K562 (cell line): Measurements from ENCODE around the gene F11R. TPM values are rescaled to one million over a fixed set of nuclear protein-coding genes. Genes with fewer than 3 reads are reported as not detected.

Experiments used
- ATAC-seq: fragments of 200-7000 bp; cut with Tn5 transposase; 3 replicates; pipeline ENCODE4 v1.9.1; 2020; ENCODE audit warnings: moderate library complexity
- BruUV-seq: library from RNA; stranded (reverse); fragments of 400-500 nt; replicated peaks from 2 replicates; lab custom pipeline; 2021; lab: Mats Ljungman, UMichigan
- CTCF ChIA-PET: fragments of 300-600 bp; formaldehyde crosslinking; extraction: SDS; loops from one replicate; lab custom pipeline; 2021; ENCODE audit warnings: low intra/inter-chr PET ratio; lab: Yijun Ruan, JAX
- POLR2A ChIA-PET: fragments of 300-600, 350-650 bp; sonication (Branson Sonifier 250); formaldehyde crosslinking; extraction: SDS; loops from one replicate; lab custom pipeline; 2021; ENCODE audit warnings: antibody characterized with exemption, inconsistent platforms; lab: Yijun Ruan, JAX
- DNase-seq, 4 experiments: peaks; one replicate each; pipeline versions ENCODE4 v3.0.0 to v3.0.0-alpha.2; 2011 to 2018; ENCODE audit warnings: low spot score in 3 of 4, mixed read lengths in 3 of 4; ENCODE audit errors: extremely low read depth in 1 of 4
- FAIRE-seq: peaks from 2 replicates; lab custom pipeline; 2011; peaks lifted over from hg19 to GRCh38; lab: Jason Lieb, UNC
- H2AFZ ChIP-seq: 2 replicates; pipeline ENCODE4 v1.6.0; 2011; ENCODE audit warnings: low read depth, low read length, control low read depth, inconsistent platforms
- H3K27ac ChIP-seq: fragments of 200-600 bp; 3 replicates; pipeline ENCODE4 v1.8.0; 2011; ENCODE audit warnings: low read depth, mild to moderate bottlenecking, control low read depth, inconsistent platforms, low read length, moderate library complexity, mixed read lengths; ENCODE audit errors: extremely low read depth
- H3K27me3 ChIP-seq, 2 experiments: fragments of 300-600 bp in 1 of 2; 2 replicates in 1 of 2; 3 replicates in 1 of 2; pipeline versions ENCODE4 v1.6.0 to v1.8.0; 2011; ENCODE audit warnings: inconsistent platforms in 2 of 2, low read length in 2 of 2, mild to moderate bottlenecking in 1 of 2, mixed read lengths in 1 of 2, moderate library complexity in 1 of 2; ENCODE audit not compliant: control insufficient read depth in 2 of 2, insufficient read depth in 2 of 2
- H3K36me3 ChIP-seq: fragments of 300-600 bp; 3 replicates; pipeline ENCODE4 v1.8.0; 2011; ENCODE audit warnings: mild to moderate bottlenecking, low read length, inconsistent platforms; ENCODE audit not compliant: control insufficient read depth, insufficient read depth
- H3K4me1 ChIP-seq, 2 experiments: fragments of 200-600 bp in 1 of 2; replicated peaks in 1 of 2; 2 replicates in 1 of 2; 3 replicates in 1 of 2; pipeline versions ENCODE4 v1.5.1 to v1.8.0; 2011; ENCODE audit warnings: inconsistent platforms in 2 of 2, low read length in 2 of 2, mild to moderate bottlenecking in 1 of 2, mixed read lengths in 1 of 2, moderate library complexity in 1 of 2; ENCODE audit not compliant: control insufficient read depth in 2 of 2, insufficient read depth in 2 of 2
- H3K4me2 ChIP-seq: 2 replicates; pipeline ENCODE4 v1.6.1; 2011; ENCODE audit warnings: low read length, control low read depth, inconsistent platforms, mixed read lengths; ENCODE audit not compliant: insufficient read depth
- H3K4me3 ChIP-seq: fragments of 200-600 bp; sonication (generic), shearing (Covaris generic); 2 replicates; pipeline ENCODE4 v1.5.1; 2016; ENCODE audit warnings: control low read depth, inconsistent platforms
- H3K79me2 ChIP-seq: fragments of 200-600 bp; 3 replicates; pipeline ENCODE4 v1.8.0; 2011; ENCODE audit warnings: low read length, inconsistent platforms; ENCODE audit not compliant: control insufficient read depth, insufficient read depth
- H3K9ac ChIP-seq, 2 experiments: 2 replicates each; pipeline versions ENCODE4 v1.6.0 to v1.6.1; 2011; ENCODE audit warnings: low read depth in 2 of 2, low read length in 2 of 2, control low read depth in 1 of 2, inconsistent platforms in 1 of 2, mild to moderate bottlenecking in 1 of 2, mixed read lengths in 1 of 2; ENCODE audit not compliant: insufficient read depth in 1 of 2
- H3K9me1 ChIP-seq: one replicate; pipeline ENCODE4 v1.6.0; 2011; ENCODE audit warnings: inconsistent platforms, mild to moderate bottlenecking, low read length, moderate library complexity; ENCODE audit not compliant: control insufficient read depth, insufficient read depth
- H3K9me3 ChIP-seq: replicated peaks from 2 replicates; pipeline ENCODE4 v1.5.1; 2011; ENCODE audit warnings: low read depth, low read length, inconsistent platforms; ENCODE audit not compliant: control insufficient read depth, insufficient read depth
- H4K20me1 ChIP-seq: replicated peaks from 2 replicates; pipeline ENCODE4 v1.6.1; 2011; ENCODE audit warnings: low read length, inconsistent platforms, mixed read lengths; ENCODE audit not compliant: control insufficient read depth, insufficient read depth
- BHLHE40 ChIP-seq: IDR thresholded peaks from 2 replicates; pipeline ENCODE4 v1.6.1; 2011; ENCODE audit warnings: low read length, improper control_type of control experiment
- BRCA1 ChIP-seq, 2 experiments: fragments of 450-650 bp in 1 of 2; sonication (generic) in 1 of 2; formaldehyde crosslinking in 1 of 2; IDR thresholded peaks; 2 replicates each; pipeline versions ENCODE4 v1.5.0 to v1.6.1; 2017 to 2020; ENCODE audit warnings: mild to moderate bottlenecking in 1 of 2, missing genetic modification reagents in 1 of 2
- HLTF ChIP-seq: fragments of 450-650 bp; IDR thresholded peaks from 2 replicates; pipeline ENCODE4 v1.6.1; 2016
- MYC ChIP-seq, 2 experiments: fragments of 250-450 bp in 1 of 2; sonication (Bioruptor Pico) in 1 of 2; IDR thresholded peaks; 2 replicates each; pipeline versions ENCODE4 v1.5.1 to v1.6.1; 2012 to 2021; ENCODE audit warnings: low read depth in 2 of 2, borderline replicate concordance in 1 of 2, improper control_type of control experiment in 1 of 2, low read length in 1 of 2, mild to moderate bottlenecking in 1 of 2, moderate library complexity in 1 of 2
- RBM34 ChIP-seq: fragments of 200-400 bp; formaldehyde crosslinking; IDR thresholded peaks from 2 replicates; pipeline ENCODE4 v1.6.1; 2018; ENCODE audit warnings: low read length, borderline replicate concordance; ENCODE audit not compliant: insufficient read depth
- STAG1 ChIP-seq: sonication (generic); formaldehyde crosslinking; IDR thresholded peaks from 2 replicates; pipeline ENCODE4 v1.5.0; 2020; ENCODE audit warnings: missing genetic modification reagents, borderline replicate concordance
- TBP ChIP-seq: optimal IDR thresholded peaks from 2 replicates; pipeline ENCODE3; 2011; ENCODE audit warnings: low read depth, low read length, improper control_type of control experiment
- ZNF165 ChIP-seq: fragments of 250-450 bp; sonication (Bioruptor Pico); IDR thresholded peaks from 2 replicates; pipeline ENCODE4 v1.4.0; 2020; ENCODE audit warnings: borderline replicate concordance
- ZNF217 ChIP-seq: sonication (generic); formaldehyde crosslinking; IDR thresholded peaks from 2 replicates; pipeline ENCODE4 v1.8.0; 2022; ENCODE audit warnings: mild to moderate bottlenecking, missing genetic modification reagents
- WGBS: fragments of 100-300 bp; shearing (Covaris generic); methylation state at CpG from one replicate; pipeline ENCODE4 v1.1.6; 2016; ENCODE audit warnings: low coverage, mixed read lengths; ENCODE audit not compliant: insufficient coverage; ENCODE audit errors: missing lambda C conversion rate; 5-methylcytosine and 5-hydroxymethylcytosine counted together
- in situ Hi-C: fragments of 300-500 bp; cut with MboI; formaldehyde crosslinking; loops from 4 replicates; pipeline ENCODE4 v1.15.0; 2018; ENCODE audit warnings: inconsistent platforms, mixed read lengths
- intact Hi-C: fragments of 100-400 bp; cut with micrococcal nuclease; formaldehyde crosslinking; loops from 2 replicates; pipeline ENCODE4 v1.14.2; 2022
- polyA plus RNA-seq, 8 experiments: library from polyadenylated mRNA; depleted of rRNA in 4 of 8; stranded (reverse) in 5 of 8; unstranded in 3 of 8; fragments of >200 nt; fragmentation: Nextera tagmentation in 2 of 8; fragmentation: Illumina TruSeq in 1 of 8; extraction: Ambion mirVana in 2 of 8; extraction: Trizol in 1 of 8; gene quantifications; 2 replicates each; pipeline versions ENCODE4 v1.2.1 to v1.2.3, GENCODE V29; 2011 to 2014; ENCODE audit warnings: inconsistent platforms in 1 of 8, missing spikeins in 1 of 8
- total RNA-seq, 7 experiments: library from RNA; depleted of rRNA in 6 of 7; stranded (reverse); fragments of >200 nt in 6 of 7; fragmentation: Illumina TruSeq in 2 of 7; extraction: Trizol in 2 of 7; gene quantifications; 2 replicates each; pipeline versions ENCODE4 v1.2.1 to v1.2.3, GENCODE V29; 2011 to 2021; ENCODE audit warnings: low replicate concordance in 1 of 7
- TF ChIP-seq, protein P1 (sequence below): fragments of 450-650 bp; conservative IDR thresholded peaks from 2 replicates; pipeline ENCODE4 v1.6.1; 2016; ENCODE audit warnings: missing genetic modification characterization, low read depth, mild to moderate bottlenecking, missing compliant biosample characterization, moderate library complexity
- TF ChIP-seq, protein P2 (sequence below): fragments of 450-650 bp; IDR thresholded peaks from 2 replicates; pipeline ENCODE4 v1.6.1; 2016
- TF ChIP-seq, protein P3 (sequence below): sonication (generic); formaldehyde crosslinking; IDR thresholded peaks from 2 replicates; pipeline ENCODE4 v1.8.1; 2023; ENCODE audit warnings: mild to moderate bottlenecking, missing genetic modification reagents, moderate library complexity
- TF ChIP-seq, protein P4 (sequence below): fragments of 250-450 bp; sonication (Bioruptor Pico); IDR thresholded peaks from 2 replicates; pipeline ENCODE4 v1.5.0; 2021
- TF ChIP-seq, protein P5 (sequence below): fragments of 450-650 bp; IDR thresholded peaks from 2 replicates; pipeline ENCODE4 v1.6.1; 2017; ENCODE audit warnings: antibody characterized with exemption

The F11R gene
- total and polyA plus RNA-seq, 9 of the 15 experiments (the other 6 are each of a cell fraction or from before 2014, with no cell fraction given) = 27.4 to 187 (median 52.5) TPM

DNA sequence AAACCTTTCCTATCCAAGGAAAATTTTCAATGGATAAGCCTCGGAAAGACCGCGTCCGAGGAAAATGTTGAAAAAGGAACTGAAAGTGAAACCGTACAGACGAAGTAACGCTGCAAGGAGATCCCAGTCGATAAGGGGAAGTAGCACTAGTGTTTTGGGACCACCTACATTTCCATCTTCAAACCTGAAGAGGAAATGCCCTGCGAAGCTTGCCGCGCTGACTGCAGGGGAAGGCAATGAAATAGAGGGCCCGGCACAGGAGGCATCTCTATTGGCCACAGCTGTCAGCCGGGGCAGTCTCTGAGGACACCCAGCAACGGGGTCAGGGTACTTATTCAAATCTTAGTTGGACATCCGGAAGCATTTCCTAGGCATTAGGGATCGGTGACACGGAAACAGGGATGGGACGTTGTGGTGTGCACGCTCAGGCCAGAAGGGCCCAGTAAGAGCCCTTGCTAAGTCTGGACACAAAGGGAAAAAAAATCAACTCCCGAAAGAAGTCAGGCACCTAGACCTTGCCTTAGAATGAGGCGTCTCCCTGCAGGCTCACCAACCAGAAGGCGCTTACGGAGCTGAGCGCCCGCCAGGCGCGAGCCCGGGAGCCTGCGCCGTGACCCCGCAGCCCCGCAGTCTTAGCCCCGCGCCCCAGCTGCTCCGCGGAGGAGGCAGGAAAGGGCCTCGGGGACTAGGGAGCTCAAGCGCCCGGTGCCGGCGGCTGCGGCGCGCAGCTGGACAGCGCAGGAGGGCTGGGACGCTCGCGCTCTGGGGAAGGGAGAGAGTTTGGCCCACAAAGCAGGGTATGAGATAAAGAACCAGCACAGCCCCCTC, 24.2 kb upstream of the F11R start:
- CTCF ChIA-PET = no interaction called here
- Histone ChIP-seq H3K36me3 (peaks cover 32% of the 10 kb centered on the region), H3K27ac (peak overlapping the region; percentile 95), H3K27me3 (no peaks in the 10 kb centered on the region), H3K4me1 (peaks cover 10 to 12% of the 10 kb centered on the region in 2 experiments; a peak in 3 of 5 replicates), H3K79me2 (peaks cover 27% of the 10 kb centered on the region), H3K4me3 (peak overlapping the region; percentile 75), H3K9ac (peak overlapping the region; percentile 87 to 95), H3K9me3 (no peaks in the 10 kb centered on the region; the same call in 1 of the 2 replicates), H3K4me2 (peak overlapping the region; percentile 95), H2AFZ (peak overlapping the region; percentile 97), H3K9me1 (no peaks in the 10 kb centered on the region), H4K20me1 (no peaks in the 10 kb centered on the region)
- FAIRE-seq (peak; percentile 88), ATAC-seq (peak; percentile 77), DNase-seq (peak; percentile 73 to 77 (median 74))
- intact Hi-C loops (loop anchor here (1.0 to 2.0 kb wide), 3 partner anchors 31 to 55 kb away; no protein-coding TSS in a partner anchor), in situ Hi-C loops (no loop called here)
- BruUV-seq = TSS peak; percentile 81
- POLR2A ChIA-PET = interaction anchor here (0.6 to 4.1 kb wide), 20 partner anchors 9 to 192 kb away, joined by 3 to 19 read pairs (median 5); partner anchors contain the start of genes ARHGAP30, DEDD, F11R and UFC1
- WGBS = under 1% methylated on average over 48 of the region's 48 CpGs
- TF ChIP-seq, protein P1, sequence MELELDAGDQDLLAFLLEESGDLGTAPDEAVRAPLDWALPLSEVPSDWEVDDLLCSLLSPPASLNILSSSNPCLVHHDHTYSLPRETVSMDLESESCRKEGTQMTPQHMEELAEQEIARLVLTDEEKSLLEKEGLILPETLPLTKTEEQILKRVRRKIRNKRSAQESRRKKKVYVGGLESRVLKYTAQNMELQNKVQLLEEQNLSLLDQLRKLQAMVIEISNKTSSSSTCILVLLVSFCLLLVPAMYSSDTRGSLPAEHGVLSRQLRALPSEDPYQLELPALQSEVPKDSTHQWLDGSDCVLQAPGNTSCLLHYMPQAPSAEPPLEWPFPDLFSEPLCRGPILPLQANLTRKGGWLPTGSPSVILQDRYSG (tag) = no peak
- 0 out of 2 replicates have a peak, but pooled peaks have one; percentile 18 for TF ChIP-seq HLTF
- TF ChIP-seq, protein P2, sequence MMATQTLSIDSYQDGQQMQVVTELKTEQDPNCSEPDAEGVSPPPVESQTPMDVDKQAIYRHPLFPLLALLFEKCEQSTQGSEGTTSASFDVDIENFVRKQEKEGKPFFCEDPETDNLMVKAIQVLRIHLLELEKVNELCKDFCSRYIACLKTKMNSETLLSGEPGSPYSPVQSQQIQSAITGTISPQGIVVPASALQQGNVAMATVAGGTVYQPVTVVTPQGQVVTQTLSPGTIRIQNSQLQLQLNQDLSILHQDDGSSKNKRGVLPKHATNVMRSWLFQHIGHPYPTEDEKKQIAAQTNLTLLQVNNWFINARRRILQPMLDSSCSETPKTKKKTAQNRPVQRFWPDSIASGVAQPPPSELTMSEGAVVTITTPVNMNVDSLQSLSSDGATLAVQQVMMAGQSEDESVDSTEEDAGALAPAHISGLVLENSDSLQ = peak; percentile 57
- TF ChIP-seq, protein P3, sequence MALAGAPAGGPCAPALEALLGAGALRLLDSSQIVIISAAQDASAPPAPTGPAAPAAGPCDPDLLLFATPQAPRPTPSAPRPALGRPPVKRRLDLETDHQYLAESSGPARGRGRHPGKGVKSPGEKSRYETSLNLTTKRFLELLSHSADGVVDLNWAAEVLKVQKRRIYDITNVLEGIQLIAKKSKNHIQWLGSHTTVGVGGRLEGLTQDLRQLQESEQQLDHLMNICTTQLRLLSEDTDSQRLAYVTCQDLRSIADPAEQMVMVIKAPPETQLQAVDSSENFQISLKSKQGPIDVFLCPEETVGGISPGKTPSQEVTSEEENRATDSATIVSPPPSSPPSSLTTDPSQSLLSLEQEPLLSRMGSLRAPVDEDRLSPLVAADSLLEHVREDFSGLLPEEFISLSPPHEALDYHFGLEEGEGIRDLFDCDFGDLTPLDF = no peak; the same call in 1 of the 2 replicates
- TF ChIP-seq BHLHE40 = no peak
- TF ChIP-seq, protein P4, sequence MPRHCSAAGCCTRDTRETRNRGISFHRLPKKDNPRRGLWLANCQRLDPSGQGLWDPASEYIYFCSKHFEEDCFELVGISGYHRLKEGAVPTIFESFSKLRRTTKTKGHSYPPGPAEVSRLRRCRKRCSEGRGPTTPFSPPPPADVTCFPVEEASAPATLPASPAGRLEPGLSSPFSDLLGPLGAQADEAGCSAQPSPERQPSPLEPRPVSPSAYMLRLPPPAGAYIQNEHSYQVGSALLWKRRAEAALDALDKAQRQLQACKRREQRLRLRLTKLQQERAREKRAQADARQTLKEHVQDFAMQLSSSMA (CRISPR knock-in tag) = no peak
- no peak for TF ChIP-seq STAG1 (CRISPR knock-in tag)
- TF ChIP-seq BRCA1 (IDR thresholded peaks at IDR 0.05) = no peak
- no peak for TF ChIP-seq BRCA1 (CRISPR knock-in tag; IDR thresholded peaks at IDR 0.05)
- TF ChIP-seq MYC (IDR thresholded peaks at IDR 0.05; ENCODE audit: low read depth, low read length) = 0 out of 2 replicates have a peak, but pooled peaks have one; percentile 10
- no peak for TF ChIP-seq MYC (CRISPR knock-in tag; IDR thresholded peaks at IDR 0.05; ENCODE audit: borderline replicate concordance, low read depth)
- TF ChIP-seq ZNF217 (CRISPR knock-in tag) = no peak
- no peak for TF ChIP-seq TBP
- TF ChIP-seq, protein P5, sequence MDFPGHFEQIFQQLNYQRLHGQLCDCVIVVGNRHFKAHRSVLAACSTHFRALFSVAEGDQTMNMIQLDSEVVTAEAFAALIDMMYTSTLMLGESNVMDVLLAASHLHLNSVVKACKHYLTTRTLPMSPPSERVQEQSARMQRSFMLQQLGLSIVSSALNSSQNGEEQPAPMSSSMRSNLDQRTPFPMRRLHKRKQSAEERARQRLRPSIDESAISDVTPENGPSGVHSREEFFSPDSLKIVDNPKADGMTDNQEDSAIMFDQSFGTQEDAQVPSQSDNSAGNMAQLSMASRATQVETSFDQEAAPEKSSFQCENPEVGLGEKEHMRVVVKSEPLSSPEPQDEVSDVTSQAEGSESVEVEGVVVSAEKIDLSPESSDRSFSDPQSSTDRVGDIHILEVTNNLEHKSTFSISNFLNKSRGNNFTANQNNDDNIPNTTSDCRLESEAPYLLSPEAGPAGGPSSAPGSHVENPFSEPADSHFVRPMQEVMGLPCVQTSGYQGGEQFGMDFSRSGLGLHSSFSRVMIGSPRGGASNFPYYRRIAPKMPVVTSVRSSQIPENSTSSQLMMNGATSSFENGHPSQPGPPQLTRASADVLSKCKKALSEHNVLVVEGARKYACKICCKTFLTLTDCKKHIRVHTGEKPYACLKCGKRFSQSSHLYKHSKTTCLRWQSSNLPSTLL = no peak
- TF ChIP-seq ZNF165 (CRISPR knock-in tag) = 0 out of 2 replicates have a peak, but pooled peaks have one; percentile 64
- no peak for TF ChIP-seq RBM34
